HG03159 (cell line): ENCODE data around the gene RCAN1.

Experiments used
- ATAC-seq: cut with Tn5 transposase; IDR thresholded peaks from one replicate; pipeline ENCODE4 v1.9.1; 2021; ENCODE audit warnings: mild to moderate bottlenecking, moderate library complexity; ENCODE audit not compliant: unreplicated experiment

Gene RCAN1

GRCh38 chr21:34544032-34544496, 70.8 kb downstream of the RCAN1 start:
- ATAC-seq, result no peak

- no peak for ATAC-seq
Observed at GRCh38 chr21:34543017-34543416, 71.9 kb downstream of the RCAN1 start.

- no peak for ATAC-seq
Observed at GRCh38 chr21:34540206-34540605, 74.7 kb downstream of the RCAN1 start.

- no peak for ATAC-seq
Observed at GRCh38 chr21:34537838-34538237, 77.1 kb downstream of the RCAN1 start.

GRCh38 chr21:34536820-34537219, 78.1 kb downstream of the RCAN1 start:
- ATAC-seq, result no peak

GRCh38 chr21:34536311-34536710, 78.6 kb downstream of the RCAN1 start:
- ATAC-seq, result no peak

GRCh38 chr21:34535886-34536285, 79.0 kb downstream of the RCAN1 start:
- ATAC-seq, result no peak

GRCh38 chr21:34534522-34534921, 80.4 kb downstream of the RCAN1 start:
- ATAC-seq, result no peak

GRCh38 chr21:34533938-34534337, 81.0 kb downstream of the RCAN1 start:
- no peak for ATAC-seq

- ATAC-seq, result no peak
Observed at GRCh38 chr21:34531399-34531798, 83.5 kb downstream of the RCAN1 start.

GRCh38 chr21:34530261-34530660, 84.7 kb downstream of the RCAN1 start:
- no peak for ATAC-seq

GRCh38 chr21:34528131-34528561, 86.8 kb downstream of the RCAN1 start:
- no peak for ATAC-seq

GRCh38 chr21:34526618-34527290, 88.2 kb downstream of the RCAN1 start:
- ATAC-seq, result no peak

- no peak for ATAC-seq
Observed at GRCh38 chr21:34526241-34526617, 88.7 kb downstream of the RCAN1 start.

GRCh38 chr21:34524646-34525601, 90.0 kb downstream of the RCAN1 start:
- no peak for ATAC-seq

- ATAC-seq, result no peak
Observed at GRCh38 chr21:34523019-34523555, 91.8 kb downstream of the RCAN1 start.

- no peak for ATAC-seq
Observed at GRCh38 chr21:34522284-34522683, 92.6 kb downstream of the RCAN1 start.

- no peak for ATAC-seq
Observed at GRCh38 chr21:34521561-34521960, 93.4 kb downstream of the RCAN1 start.

- no peak for ATAC-seq
Observed at GRCh38 chr21:34520764-34521508, 94.0 kb downstream of the RCAN1 start.

- ATAC-seq, result no peak
Observed at GRCh38 chr21:34520281-34520680, 94.6 kb downstream of the RCAN1 start.

- no peak for ATAC-seq
Observed at GRCh38 chr21:34519694-34520093, 95.2 kb downstream of the RCAN1 start.
